ENCODE results near the gene MAGEA10. TPM values are rescaled to one million over a fixed set of nuclear protein-coding genes. Genes with fewer than 3 reads are reported as not detected.

Gene MAGEA10
- total and polyA plus RNA-seq, 2 experiments from 2014 or later: not detected

GRCh38 chrX:152165033-152165743, 26.8 kb upstream of the MAGEA10 start:
- Histone ChIP-seq H3K36me3 (no peaks in the 10 kb centered on the region), H3K27ac (no peak overlapping the region), H3K4me1 (ENCODE audit: low read depth) (no peaks in the 10 kb centered on the region), H3K27me3 (no peaks in the 10 kb centered on the region), H3K9me3 (ENCODE audit: low read depth) (no peaks in the 10 kb centered on the region), H3K4me3 (no peak overlapping the region)
- no peak for TF ChIP-seq CTCF (IDR thresholded peaks at IDR 0.05; ENCODE audit: low read depth, low read length)
- no peak for DNase-seq (ENCODE audit: low read depth in 1 of 2, low spot score in 1 of 2)

GRCh38 chrX:152157042-152157441, 18.7 kb upstream of the MAGEA10 start:
- peak overlapping the region; percentile 55 for H3K27ac ChIP-seq
- TF ChIP-seq CTCF (IDR thresholded peaks at IDR 0.05; ENCODE audit: low read depth, low read length): no peak
- H3K36me3 ChIP-seq: no peaks in the 10 kb centered on the region
- DNase-seq (ENCODE audit: low read depth in 1 of 2, low spot score in 1 of 2): peak in 1 of 2 donors; percentile 35
- no peaks in the 10 kb centered on the region for H3K27me3 ChIP-seq
- H3K4me3 ChIP-seq: no peak overlapping the region
- no peaks in the 10 kb centered on the region for H3K9me3 ChIP-seq (ENCODE audit: low read depth)
- H3K4me1 ChIP-seq (ENCODE audit: low read depth): no peaks in the 10 kb centered on the region

- no peak for TF ChIP-seq CTCF (IDR thresholded peaks at IDR 0.05; ENCODE audit: low read depth, low read length)
- H3K4me1 ChIP-seq (ENCODE audit: low read depth): no peaks in the 10 kb centered on the region
- H3K4me3 ChIP-seq: no peak overlapping the region
- no peak for DNase-seq (ENCODE audit: low read depth in 1 of 2, low spot score in 1 of 2)
- no peaks in the 10 kb centered on the region for H3K9me3 ChIP-seq (ENCODE audit: low read depth)
- no peak overlapping the region for H3K27ac ChIP-seq
- H3K27me3 ChIP-seq: no peaks in the 10 kb centered on the region
- no peaks in the 10 kb centered on the region for H3K36me3 ChIP-seq
These were observed 17.5 kb upstream of the MAGEA10 start for GRCh38 chrX:152155766-152156310.

GRCh38 chrX:152154050-152154449, 15.7 kb upstream of the MAGEA10 start:
- no peaks in the 10 kb centered on the region for H3K4me1 ChIP-seq (ENCODE audit: low read depth)
- no peak for DNase-seq (ENCODE audit: low read depth in 1 of 2, low spot score in 1 of 2)
- no peaks in the 10 kb centered on the region for H3K27me3 ChIP-seq

GRCh38 chrX:152151256-152151655, 12.9 kb upstream of the MAGEA10 start:
- no peak for TF ChIP-seq CTCF (IDR thresholded peaks at IDR 0.05; ENCODE audit: low read depth, low read length)
- Histone ChIP-seq H3K4me3 (no peak overlapping the region), H3K36me3 (no peaks in the 10 kb centered on the region), H3K27me3 (no peaks in the 10 kb centered on the region), H3K9me3 (ENCODE audit: low read depth) (no peaks in the 10 kb centered on the region), H3K27ac (no peak overlapping the region), H3K4me1 (ENCODE audit: low read depth) (no peaks in the 10 kb centered on the region)
- DNase-seq (ENCODE audit: low read depth in 1 of 2, low spot score in 1 of 2): no peak

More at GRCh38 chrX:152154050-152154449, 15.7 kb upstream of the MAGEA10 start:
- Histone ChIP-seq H3K36me3 (no peaks in the 10 kb centered on the region), H3K27ac (no peak overlapping the region), H3K9me3 (ENCODE audit: low read depth) (no peaks in the 10 kb centered on the region), H3K4me3 (no peak overlapping the region)
- TF ChIP-seq CTCF (IDR thresholded peaks at IDR 0.05; ENCODE audit: low read depth, low read length): no peak

All from cardiac muscle cell (in vitro differentiated cells and primary cell).